Measurements from ENCODE around the gene MIS12. TPM values are rescaled to one million over a fixed set of nuclear protein-coding genes. Genes with fewer than 3 reads are reported as not detected.

The MIS12 gene
- total and polyA plus RNA-seq, 3 donors from 2014 or later = 12.9 to 24.5 (median 20.8) TPM

DNA sequence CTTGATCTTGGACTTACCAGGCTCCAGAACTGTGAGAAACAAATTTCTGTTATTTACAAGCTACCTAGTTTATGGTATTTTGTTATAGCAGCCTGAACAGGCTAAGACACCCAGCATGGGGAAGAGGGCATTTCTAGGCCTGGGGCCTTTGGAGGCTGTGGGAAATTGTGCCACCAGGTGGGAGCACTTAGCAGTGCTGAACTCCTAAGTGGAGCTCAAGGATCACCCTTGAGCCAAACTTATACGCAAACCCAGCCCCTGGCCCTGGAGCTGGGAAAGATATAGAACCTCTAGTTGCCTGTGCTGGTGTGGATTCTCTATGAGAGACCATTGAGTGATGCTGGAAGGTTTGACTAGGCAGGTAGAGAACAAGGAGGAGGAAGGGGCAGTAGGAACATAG lies 36.1 kb downstream of the MIS12 start:
- no peaks in the 10 kb centered on the region for H3K36me3 ChIP-seq (ENCODE audit: low read depth, missing control alignments)
- whole genome bisulfite sequencing, 2 donors = 80 to 100% methylated on average over 1 of the region's 1 CpG
- no peak overlapping the region for H3K4me3 ChIP-seq
- no peak overlapping the region for H3K27ac ChIP-seq
- no peak for TF ChIP-seq CTCF (IDR thresholded peaks at IDR 0.05)
- no peak for TF ChIP-seq POLR2A (IDR thresholded peaks at IDR 0.05)
- no peaks in the 10 kb centered on the region for H3K27me3 ChIP-seq
- intact Hi-C loops (cut with DNase I; ENCODE audit: low total_unique reads) = no loop called here
- no peaks in the 10 kb centered on the region for H3K9me3 ChIP-seq
- H3K4me1 ChIP-seq = no peaks in the 10 kb centered on the region
- DNase-seq = no peak

GRCh38 chr17:5523249-5523648 lies 36.9 kb downstream of the MIS12 start:
- WGBS, 2 donors = 75 to 86% methylated on average over 5 of the region's 5 CpGs
- Histone ChIP-seq H3K27me3 (no peaks in the 10 kb centered on the region), H3K27ac (no peak overlapping the region), H3K36me3 (ENCODE audit: low read depth, missing control alignments) (no peaks in the 10 kb centered on the region), H3K4me3 (no peak overlapping the region), H3K9me3 (no peaks in the 10 kb centered on the region), H3K4me1 (no peaks in the 10 kb centered on the region)
- intact Hi-C loops (cut with DNase I; ENCODE audit: low total_unique reads) = no loop called here
- TF ChIP-seq POLR2A (IDR thresholded peaks at IDR 0.05) = no peak
- no peak for TF ChIP-seq CTCF (IDR thresholded peaks at IDR 0.05)
- no peak for DNase-seq

GRCh38 chr17:5526821-5527598 lies 40.6 kb downstream of the MIS12 start:
- H3K27me3 ChIP-seq = no peaks in the 10 kb centered on the region
- no peak overlapping the region for H3K27ac ChIP-seq
- intact Hi-C loops (cut with DNase I; ENCODE audit: low total_unique reads) = no loop called here
- H3K4me1 ChIP-seq = no peaks in the 10 kb centered on the region
- no peak overlapping the region for H3K4me3 ChIP-seq
- TF ChIP-seq POLR2A (IDR thresholded peaks at IDR 0.05) (no peak), CTCF (IDR thresholded peaks at IDR 0.05) (no peak)
- no peaks in the 10 kb centered on the region for H3K36me3 ChIP-seq (ENCODE audit: low read depth, missing control alignments)
- no peaks in the 10 kb centered on the region for H3K9me3 ChIP-seq
- no peak for DNase-seq
- WGBS, 2 donors = 62 to 72% methylated on average over 12 to 14 of the region's 14 CpGs

GRCh38 chr17:5527601-5528250 lies 41.4 kb downstream of the MIS12 start:
- DNase-seq = no peak
- intact Hi-C loops (cut with DNase I; ENCODE audit: low total_unique reads) = no loop called here
- 85 to 87% methylated on average over 9 of the region's 9 CpGs for WGBS, 2 donors
- no peaks in the 10 kb centered on the region for H3K4me1 ChIP-seq
- no peaks in the 10 kb centered on the region for H3K27me3 ChIP-seq
- no peak overlapping the region for H3K27ac ChIP-seq
- no peaks in the 10 kb centered on the region for H3K9me3 ChIP-seq
- H3K4me3 ChIP-seq = no peak overlapping the region
- TF ChIP-seq CTCF (IDR thresholded peaks at IDR 0.05) (no peak), POLR2A (IDR thresholded peaks at IDR 0.05) (no peak)
- no peaks in the 10 kb centered on the region for H3K36me3 ChIP-seq (ENCODE audit: low read depth, missing control alignments)
